Vagina (tissue), 2 donors: ENCODE data around the gene ACOT11.

ENCODE experiments used
- CTCF ChIP-seq, 3 experiments: fragments of 450-650 bp in 2 of 3; fragments of 200-600 bp in 1 of 3; sonication (generic) in 1 of 3; IDR thresholded peaks; one replicate each; pipeline ENCODE4 v1.5.1; 2017 to 2019; ENCODE audit warnings: antibody characterized with exemption in 3 of 3, mild to moderate bottlenecking in 2 of 3, moderate library complexity in 2 of 3
- POLR2A ChIP-seq, 2 donors: fragments of 450-650 bp; IDR thresholded peaks; one replicate each; pipeline ENCODE4 v1.6.1; 2017; ENCODE audit warnings: antibody characterized with exemption in 2 of 2, mild to moderate bottlenecking in 2 of 2, moderate library complexity in 2 of 2

DNA sequence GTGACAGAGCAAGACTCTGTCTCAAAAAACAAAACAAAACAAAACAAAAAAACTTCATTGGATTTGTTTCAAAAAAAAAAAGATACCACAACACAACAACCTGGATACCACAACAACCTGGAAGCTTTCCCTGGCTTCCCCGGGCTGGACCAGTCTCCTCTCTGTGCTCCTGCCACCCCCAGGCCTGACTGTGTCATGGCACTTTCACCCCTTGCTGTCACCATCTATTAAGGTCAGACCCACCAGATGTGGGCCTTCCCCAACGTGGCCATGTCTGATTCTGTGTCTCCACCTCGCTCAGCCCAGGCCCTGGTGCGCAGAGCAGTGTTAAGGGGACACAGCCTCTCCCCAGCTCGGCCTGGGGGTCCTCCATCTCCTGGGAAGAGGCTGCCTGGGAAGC, 28.3 kb upstream of the ACOT11 start:
- TF ChIP-seq POLR2A (IDR thresholded peaks at IDR 0.05) (no peak), CTCF (IDR thresholded peaks at IDR 0.05) (no peak)
